GM23338 (cell line): ENCODE data around the gene UNC5C. TPM values are rescaled to one million over a fixed set of nuclear protein-coding genes. Genes with fewer than 3 reads are reported as not detected.
A peak's percentile ranks its signal among the peaks of the same experiment; 100 is the strongest.

Experiments
- ATAC-seq: fragments of 200-7000 bp; cut with Tn5 transposase; 3 replicates; pipeline ENCODE4 v1.9.1; 2020
- DNase-seq: peaks from one replicate; pipeline ENCODE4 v3.0.0-alpha.2; 2015; ENCODE audit warnings: low spot score
- H2AFZ ChIP-seq: fragments of 200-600 bp; sonication (generic); 2 replicates; pipeline ENCODE4 v1.8.0; 2016; ENCODE audit warnings: antibody characterized with exemption, mild to moderate bottlenecking, moderate library complexity
- H3F3A ChIP-seq: fragments of 200-600 bp; sonication (generic); replicated peaks from 2 replicates; pipeline ENCODE4 v1.8.0; 2017; ENCODE audit warnings: antibody characterized with exemption, mixed run types, low read depth
- H3K27ac ChIP-seq: fragments of 200-600 bp; sonication (generic); 2 replicates; pipeline ENCODE4 v1.6.1; 2016; ENCODE audit warnings: low read depth
- H3K27me3 ChIP-seq: fragments of 200-600 bp; sonication (generic); 2 replicates; pipeline ENCODE4 v1.8.0; 2016; ENCODE audit warnings: mild to moderate bottlenecking, mixed run types, moderate library complexity; ENCODE audit not compliant: insufficient read depth
- H3K36me3 ChIP-seq: fragments of 200-600 bp; sonication (generic); 2 replicates; pipeline ENCODE4 v1.8.0; 2016; ENCODE audit warnings: mild to moderate bottlenecking; ENCODE audit not compliant: insufficient read depth
- H3K4me1 ChIP-seq: fragments of 200-600 bp; sonication (generic); 2 replicates; pipeline ENCODE4 v1.8.0; 2016; ENCODE audit warnings: mild to moderate bottlenecking, moderate library complexity; ENCODE audit not compliant: insufficient read depth
- H3K4me2 ChIP-seq: fragments of 200-600 bp; sonication (generic); 2 replicates; pipeline ENCODE4 v1.7.1; 2017; ENCODE audit warnings: mixed run types
- H3K4me3 ChIP-seq: fragments of 200-600 bp; sonication (generic); 2 replicates; pipeline ENCODE4 v1.6.1; 2016; ENCODE audit warnings: mixed run types
- H3K79me2 ChIP-seq: fragments of 200-600 bp; sonication (generic); replicated peaks from 2 replicates; pipeline ENCODE4 v1.8.0; 2017; ENCODE audit warnings: mild to moderate bottlenecking; ENCODE audit not compliant: insufficient read depth
- H3K9me2 ChIP-seq: fragments of 200-600 bp; sonication (generic); 2 replicates; pipeline ENCODE4 v1.8.0; 2017; ENCODE audit not compliant: insufficient read depth
- H4K20me1 ChIP-seq: fragments of 200-600 bp; sonication (generic); replicated peaks from 2 replicates; pipeline ENCODE4 v1.8.0; 2017; ENCODE audit warnings: mild to moderate bottlenecking; ENCODE audit not compliant: insufficient read depth
- H3K27ac Mint-ChIP-seq: 2 replicates; pipeline ENCODE4 v1.8.0; 2020; ENCODE audit warnings: inconsistent platforms, mild to moderate bottlenecking, moderate library complexity, mixed read lengths
- H3K27me3 Mint-ChIP-seq: 3 replicates; pipeline ENCODE4 v1.8.0; 2022; ENCODE audit warnings: low read depth, mild to moderate bottlenecking, moderate library complexity, mixed read lengths, inconsistent platforms; ENCODE audit not compliant: insufficient read depth, poor library complexity
- H3K36me3 Mint-ChIP-seq: 3 replicates; pipeline ENCODE4 v1.8.0; 2021; ENCODE audit warnings: low read depth, mild to moderate bottlenecking, inconsistent platforms, moderate library complexity, mixed read lengths
- H3K4me1 Mint-ChIP-seq: 3 replicates; pipeline ENCODE4 v1.8.0; 2020; ENCODE audit warnings: mild to moderate bottlenecking, inconsistent platforms, mixed read lengths
- H3K4me3 Mint-ChIP-seq: 3 replicates; pipeline ENCODE4 v1.8.0; 2021; ENCODE audit warnings: moderate library complexity, mild to moderate bottlenecking, inconsistent platforms, mixed read lengths
- H3K9me3 Mint-ChIP-seq: 3 replicates; pipeline ENCODE4 v1.8.0; 2020; ENCODE audit warnings: moderate library complexity, mild to moderate bottlenecking, inconsistent platforms, mixed read lengths
- CREB1 ChIP-seq: fragments of 250-450 bp; sonication (Bioruptor Pico); IDR thresholded peaks from 2 replicates; pipeline ENCODE4 v1.5.0; 2020; ENCODE audit warnings: low read depth, mild to moderate bottlenecking, moderate library complexity
- EZH2 ChIP-seq: fragments of 200-600 bp; sonication (generic); IDR thresholded peaks from one replicate; pipeline ENCODE4 v1.8.0; 2017; ENCODE audit warnings: antibody characterized with exemption, mild to moderate bottlenecking, low read depth; ENCODE audit not compliant: unreplicated experiment
- EZH2phosphoT487 ChIP-seq: fragments of 200-600 bp; sonication (generic); IDR thresholded peaks from one replicate; pipeline ENCODE4 v1.8.1; 2018; ENCODE audit warnings: antibody characterized with exemption; ENCODE audit not compliant: unreplicated experiment
- NANOG ChIP-seq: IDR thresholded peaks from 2 replicates; pipeline ENCODE4 v1.6.1; 2016; ENCODE audit warnings: antibody characterized with exemption, borderline replicate concordance
- POLR2AphosphoS5 ChIP-seq: IDR thresholded peaks from 2 replicates; pipeline ENCODE4 v1.6.1; 2016; ENCODE audit warnings: antibody characterized with exemption, low read depth
- STAT1 ChIP-seq: IDR thresholded peaks from one replicate; pipeline ENCODE4 v1.6.1; 2016; ENCODE audit warnings: antibody characterized with exemption; ENCODE audit not compliant: unreplicated experiment
- ZNF114 ChIP-seq: fragments of 250-450 bp; sonication (Bioruptor Pico); IDR thresholded peaks from 2 replicates; pipeline ENCODE4 v1.5.0; 2020; ENCODE audit warnings: mild to moderate bottlenecking, moderate library complexity
- ZNF331 ChIP-seq: fragments of 250-450 bp; sonication (Bioruptor Pico); IDR thresholded peaks from 2 replicates; pipeline ENCODE4 v1.5.0; 2020; ENCODE audit warnings: low read depth, mild to moderate bottlenecking, moderate library complexity
- polyA plus RNA-seq: library from polyadenylated mRNA; unstranded; fragments of >200 nt; fragmentation: Nextera tagmentation; extraction: Ambion mirVana; gene quantifications from 2 replicates; pipeline ENCODE4 v1.2.1, GENCODE V29; 2016
- total RNA-seq: library from RNA; depleted of rRNA; stranded (reverse); fragments of >200 nt; shearing (Covaris generic); gene quantifications from 2 replicates; pipeline ENCODE4 v1.2.3, GENCODE V29; 2014
- TF ChIP-seq, protein P1 (sequence below), 2 experiments: fragments of 200-600 bp in 1 of 2; sonication (generic) in 1 of 2; conservative IDR thresholded peaks; 2 replicates each; pipeline versions ENCODE4 v1.5.1 to v1.6.1; 2016 to 2017; ENCODE audit warnings: antibody characterized with exemption in 2 of 2, low read depth in 2 of 2, mild to moderate bottlenecking in 2 of 2, moderate library complexity in 1 of 2
- TF ChIP-seq, protein P2 (sequence below): IDR thresholded peaks from one replicate; pipeline ENCODE4 v1.6.1; 2018; ENCODE audit warnings: antibody characterized with exemption; ENCODE audit not compliant: unreplicated experiment

The UNC5C gene
- total and polyA plus RNA-seq, 2 experiments from 2014 or later, result 0.08 to 0.21 TPM

DNA sequence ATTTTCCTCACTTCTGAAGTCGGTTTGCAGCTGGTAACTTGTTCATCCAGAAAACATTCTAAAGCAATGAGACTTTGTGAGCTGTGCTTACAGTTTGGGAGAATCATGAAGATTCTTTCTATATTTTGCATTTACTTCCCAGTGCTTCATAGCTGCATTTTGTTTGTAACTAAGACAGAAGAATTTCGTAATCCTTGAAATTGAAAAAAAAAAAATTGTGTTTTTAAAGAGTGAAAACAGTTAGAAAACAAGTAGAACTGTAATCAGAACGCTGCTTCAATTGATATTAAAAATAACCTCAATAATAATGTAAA is 392.4 kb downstream of the UNC5C start:
- no peak for ATAC-seq
- H3K4me1 Mint-ChIP-seq, result peaks cover 21% of the 10 kb centered on the region

DNA sequence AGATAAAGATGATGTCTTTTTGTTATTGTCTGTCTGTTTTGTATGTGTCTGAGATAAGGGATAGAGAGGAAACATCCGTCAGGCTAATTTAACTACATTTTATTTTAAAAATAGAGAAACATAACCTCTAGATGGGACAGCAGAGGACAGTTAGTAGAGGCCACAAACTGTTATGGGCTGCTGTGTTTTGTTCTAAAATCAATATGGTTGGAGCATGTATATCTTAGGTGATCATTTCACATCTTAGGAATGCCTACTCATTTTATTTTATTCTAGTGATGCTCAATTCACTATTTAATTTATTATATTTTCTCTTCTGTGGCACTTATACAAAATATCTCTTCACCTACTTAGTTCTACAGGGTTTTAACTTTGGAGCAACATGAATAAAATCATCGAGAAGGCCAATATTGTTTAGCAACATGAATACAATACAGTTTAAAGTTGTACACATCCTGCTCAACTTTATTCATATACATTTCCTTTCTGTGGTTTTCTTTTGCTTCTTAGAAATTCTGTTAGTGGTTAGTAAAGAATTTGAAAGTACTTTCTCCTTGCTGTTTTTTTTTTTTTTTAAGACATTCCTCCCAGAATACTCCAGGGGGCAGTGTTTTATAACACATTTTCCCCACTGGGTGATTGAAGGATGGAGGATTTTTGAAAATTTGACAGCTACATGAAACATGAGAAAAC is 392.9 kb downstream of the UNC5C start:
- no peaks in the 10 kb centered on the region for H3K27me3 ChIP-seq
- Mint-ChIP-seq H3K9me3 (no peaks in the 10 kb centered on the region; the same call in 2 of the 3 replicates), H3K27ac (no peak overlapping the region), H3K4me3 (no peak overlapping the region), H3K27me3 (peaks cover 2% of the 10 kb centered on the region), H3K4me1 (peaks cover 21% of the 10 kb centered on the region), H3K36me3 (no peaks in the 10 kb centered on the region; the same call in 2 of the 3 replicates)
- no peaks in the 10 kb centered on the region for H3F3A ChIP-seq
- H4K20me1 ChIP-seq, result no peaks in the 10 kb centered on the region
- DNase-seq, result peak; percentile 62
- no peaks in the 10 kb centered on the region for H3K79me2 ChIP-seq
- ATAC-seq, result no peak
- no peaks in the 10 kb centered on the region for H3K9me2 ChIP-seq
- H3K36me3 ChIP-seq, result no peaks in the 10 kb centered on the region
- H2AFZ ChIP-seq, result no peak overlapping the region
- no peak for TF ChIP-seq EZH2
- TF ChIP-seq POLR2AphosphoS5, result no peak
- TF ChIP-seq STAT1, result no peak
- TF ChIP-seq, protein P1, sequence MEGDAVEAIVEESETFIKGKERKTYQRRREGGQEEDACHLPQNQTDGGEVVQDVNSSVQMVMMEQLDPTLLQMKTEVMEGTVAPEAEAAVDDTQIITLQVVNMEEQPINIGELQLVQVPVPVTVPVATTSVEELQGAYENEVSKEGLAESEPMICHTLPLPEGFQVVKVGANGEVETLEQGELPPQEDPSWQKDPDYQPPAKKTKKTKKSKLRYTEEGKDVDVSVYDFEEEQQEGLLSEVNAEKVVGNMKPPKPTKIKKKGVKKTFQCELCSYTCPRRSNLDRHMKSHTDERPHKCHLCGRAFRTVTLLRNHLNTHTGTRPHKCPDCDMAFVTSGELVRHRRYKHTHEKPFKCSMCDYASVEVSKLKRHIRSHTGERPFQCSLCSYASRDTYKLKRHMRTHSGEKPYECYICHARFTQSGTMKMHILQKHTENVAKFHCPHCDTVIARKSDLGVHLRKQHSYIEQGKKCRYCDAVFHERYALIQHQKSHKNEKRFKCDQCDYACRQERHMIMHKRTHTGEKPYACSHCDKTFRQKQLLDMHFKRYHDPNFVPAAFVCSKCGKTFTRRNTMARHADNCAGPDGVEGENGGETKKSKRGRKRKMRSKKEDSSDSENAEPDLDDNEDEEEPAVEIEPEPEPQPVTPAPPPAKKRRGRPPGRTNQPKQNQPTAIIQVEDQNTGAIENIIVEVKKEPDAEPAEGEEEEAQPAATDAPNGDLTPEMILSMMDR (conservative IDR thresholded peaks at IDR 0.05; ENCODE audit: low read depth in 2 of 2), result peak; percentile 50 to 81
- TF ChIP-seq CREB1 (CRISPR knock-in tag), result no peak
- no peak overlapping the region for H3K4me2 ChIP-seq
- H3K27ac ChIP-seq, result no peak overlapping the region
- 0 out of 2 replicates have a peak, but pooled peaks cover 6% of the 10 kb centered on the region for H3K4me1 ChIP-seq
- H3K4me3 ChIP-seq, result no peak overlapping the region

More for the DNA sequence above, 392.4 kb downstream of the UNC5C start:
- Mint-ChIP-seq H3K27me3 (peaks cover 2% of the 10 kb centered on the region), H3K27ac (no peak overlapping the region), H3K9me3 (no peaks in the 10 kb centered on the region; the same call in 2 of the 3 replicates), H3K36me3 (no peaks in the 10 kb centered on the region; the same call in 2 of the 3 replicates), H3K4me3 (no peak overlapping the region)
- no peaks in the 10 kb centered on the region for H3F3A ChIP-seq
- no peaks in the 10 kb centered on the region for H4K20me1 ChIP-seq
- no peak overlapping the region for H3K4me3 ChIP-seq
- H3K79me2 ChIP-seq, result no peaks in the 10 kb centered on the region
- no peak for DNase-seq
- H3K27me3 ChIP-seq, result no peaks in the 10 kb centered on the region
- no peak overlapping the region for H3K27ac ChIP-seq
- H3K36me3 ChIP-seq, result no peaks in the 10 kb centered on the region
- H3K4me2 ChIP-seq, result no peak overlapping the region
- H3K9me2 ChIP-seq, result 0 out of 2 replicates have a peak, but pooled peaks cover 2% of the 10 kb centered on the region
- no peak overlapping the region for H2AFZ ChIP-seq
- TF ChIP-seq, protein P2, sequence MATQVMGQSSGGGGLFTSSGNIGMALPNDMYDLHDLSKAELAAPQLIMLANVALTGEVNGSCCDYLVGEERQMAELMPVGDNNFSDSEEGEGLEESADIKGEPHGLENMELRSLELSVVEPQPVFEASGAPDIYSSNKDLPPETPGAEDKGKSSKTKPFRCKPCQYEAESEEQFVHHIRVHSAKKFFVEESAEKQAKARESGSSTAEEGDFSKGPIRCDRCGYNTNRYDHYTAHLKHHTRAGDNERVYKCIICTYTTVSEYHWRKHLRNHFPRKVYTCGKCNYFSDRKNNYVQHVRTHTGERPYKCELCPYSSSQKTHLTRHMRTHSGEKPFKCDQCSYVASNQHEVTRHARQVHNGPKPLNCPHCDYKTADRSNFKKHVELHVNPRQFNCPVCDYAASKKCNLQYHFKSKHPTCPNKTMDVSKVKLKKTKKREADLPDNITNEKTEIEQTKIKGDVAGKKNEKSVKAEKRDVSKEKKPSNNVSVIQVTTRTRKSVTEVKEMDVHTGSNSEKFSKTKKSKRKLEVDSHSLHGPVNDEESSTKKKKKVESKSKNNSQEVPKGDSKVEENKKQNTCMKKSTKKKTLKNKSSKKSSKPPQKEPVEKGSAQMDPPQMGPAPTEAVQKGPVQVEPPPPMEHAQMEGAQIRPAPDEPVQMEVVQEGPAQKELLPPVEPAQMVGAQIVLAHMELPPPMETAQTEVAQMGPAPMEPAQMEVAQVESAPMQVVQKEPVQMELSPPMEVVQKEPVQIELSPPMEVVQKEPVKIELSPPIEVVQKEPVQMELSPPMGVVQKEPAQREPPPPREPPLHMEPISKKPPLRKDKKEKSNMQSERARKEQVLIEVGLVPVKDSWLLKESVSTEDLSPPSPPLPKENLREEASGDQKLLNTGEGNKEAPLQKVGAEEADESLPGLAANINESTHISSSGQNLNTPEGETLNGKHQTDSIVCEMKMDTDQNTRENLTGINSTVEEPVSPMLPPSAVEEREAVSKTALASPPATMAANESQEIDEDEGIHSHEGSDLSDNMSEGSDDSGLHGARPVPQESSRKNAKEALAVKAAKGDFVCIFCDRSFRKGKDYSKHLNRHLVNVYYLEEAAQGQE, result no peak
- no peak for TF ChIP-seq POLR2AphosphoS5
- TF ChIP-seq, protein P1 (conservative IDR thresholded peaks at IDR 0.05; ENCODE audit: low read depth in 2 of 2), result no peak
- no peak for TF ChIP-seq EZH2phosphoT487
- TF ChIP-seq ZNF114 (CRISPR knock-in tag), result no peak
- TF ChIP-seq NANOG, result no peak
- TF ChIP-seq ZNF331 (CRISPR knock-in tag), result no peak
- H3K4me1 ChIP-seq, result 0 out of 2 replicates have a peak, but pooled peaks cover 6% of the 10 kb centered on the region
